Type B pancreatic cell (in vitro differentiated cells): ENCODE data around the gene HHIPL1. TPM values are rescaled to one million over a fixed set of nuclear protein-coding genes. Genes with fewer than 3 reads are reported as not detected.
A peak's percentile ranks its signal among the peaks of the same experiment; 100 is the strongest.

Source experiments
- DNase-seq: peaks from one replicate; pipeline ENCODE4 v3.0.0; 2021; ENCODE audit warnings: mixed read lengths; ENCODE audit not compliant: unreplicated experiment; ENCODE audit errors: extremely low spot score
- H3K27ac Mint-ChIP-seq: 2 replicates; pipeline ENCODE4 v1.8.0; 2021; ENCODE audit warnings: mild to moderate bottlenecking, mixed read lengths
- H3K27me3 Mint-ChIP-seq: 2 replicates; pipeline ENCODE4 v1.8.0; 2021; ENCODE audit warnings: mixed read lengths
- H3K36me3 Mint-ChIP-seq: 2 replicates; pipeline ENCODE4 v1.8.0; 2021; ENCODE audit warnings: mixed read lengths
- H3K4me1 Mint-ChIP-seq: one replicate; pipeline ENCODE4 v1.8.0; 2021; ENCODE audit warnings: mixed read lengths; ENCODE audit not compliant: unreplicated experiment
- H3K4me3 Mint-ChIP-seq: 2 replicates; pipeline ENCODE4 v1.8.0; 2021; ENCODE audit warnings: mild to moderate bottlenecking, mixed read lengths
- H3K9me3 Mint-ChIP-seq: 2 replicates; pipeline ENCODE4 v1.8.0; 2021; ENCODE audit warnings: mixed read lengths
- CTCF ChIP-seq: fragments of 200-600 bp; sonication (generic); conservative IDR thresholded peaks from 2 replicates; pipeline ENCODE4 v1.5.0; 2021; ENCODE audit warnings: antibody characterized with exemption, mild to moderate bottlenecking
- total RNA-seq: library from RNA; stranded (reverse); gene quantifications from 2 replicates; pipeline ENCODE4 v1.2.1, GENCODE V29; 2021; ENCODE audit warnings: low replicate concordance

The HHIPL1 gene
- total RNA-seq, 1 donor from 2014 or later, result 1.4 TPM

GRCh38 chr14:99718811-99719192, 73.9 kb downstream of the HHIPL1 start:
- no peak overlapping the region for H3K4me3 Mint-ChIP-seq
- TF ChIP-seq CTCF, result no peak
- peaks cover 5% of the 10 kb centered on the region for H3K27me3 Mint-ChIP-seq
- no peak overlapping the region for H3K27ac Mint-ChIP-seq
- no peaks in the 10 kb centered on the region for H3K36me3 Mint-ChIP-seq
- no peaks in the 10 kb centered on the region for H3K9me3 Mint-ChIP-seq
- DNase-seq, result no peak
- no peaks in the 10 kb centered on the region for H3K4me1 Mint-ChIP-seq

DNA sequence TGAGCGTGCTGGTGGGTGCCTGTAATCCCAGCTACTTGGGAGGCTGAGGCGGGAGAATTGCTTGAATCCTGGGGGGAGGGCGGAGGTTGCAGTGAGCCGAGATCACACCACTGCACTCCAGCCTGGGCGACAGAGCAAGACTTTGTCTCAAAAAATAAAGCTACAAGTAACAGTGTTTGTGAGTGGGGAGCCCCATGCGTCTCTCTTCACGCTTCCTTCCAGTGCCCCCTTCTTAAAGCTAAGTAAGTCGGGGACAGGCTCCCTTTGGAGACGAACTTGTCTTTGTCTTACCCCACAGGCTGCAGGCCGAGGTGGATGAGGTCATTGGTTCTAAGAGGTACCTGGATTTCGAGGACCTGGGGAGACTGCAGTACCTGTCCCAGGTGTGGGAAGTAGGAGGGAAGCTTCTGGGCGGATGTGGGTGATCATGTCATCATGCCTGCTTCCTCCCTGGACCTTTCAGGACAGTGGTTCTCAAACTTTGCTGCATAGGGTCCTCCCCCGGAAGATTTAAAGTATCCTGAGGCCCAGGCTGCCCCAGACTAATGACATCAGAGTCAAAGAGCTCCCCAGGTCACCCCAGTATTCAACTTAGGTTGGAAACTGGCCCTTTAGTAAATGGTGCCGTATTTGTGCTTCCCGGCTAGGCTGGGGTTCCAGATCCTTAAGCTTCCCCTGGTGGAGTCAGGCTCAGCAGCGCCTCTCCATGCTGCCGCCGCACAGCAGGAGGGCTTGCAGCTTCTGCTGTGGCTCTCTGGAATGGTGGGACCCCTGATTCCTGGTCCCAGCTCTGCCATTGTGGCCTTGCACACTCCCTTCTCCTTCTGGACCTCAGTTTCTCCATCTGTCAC, 76.2 kb downstream of the HHIPL1 start:
- no peak for TF ChIP-seq CTCF
- no peaks in the 10 kb centered on the region for H3K4me1 Mint-ChIP-seq
- H3K9me3 Mint-ChIP-seq, result no peaks in the 10 kb centered on the region
- peaks cover 5% of the 10 kb centered on the region for H3K27me3 Mint-ChIP-seq
- no peak overlapping the region for H3K4me3 Mint-ChIP-seq
- DNase-seq, result peak; percentile 36
- no peaks in the 10 kb centered on the region for H3K36me3 Mint-ChIP-seq
- no peak overlapping the region for H3K27ac Mint-ChIP-seq

DNA sequence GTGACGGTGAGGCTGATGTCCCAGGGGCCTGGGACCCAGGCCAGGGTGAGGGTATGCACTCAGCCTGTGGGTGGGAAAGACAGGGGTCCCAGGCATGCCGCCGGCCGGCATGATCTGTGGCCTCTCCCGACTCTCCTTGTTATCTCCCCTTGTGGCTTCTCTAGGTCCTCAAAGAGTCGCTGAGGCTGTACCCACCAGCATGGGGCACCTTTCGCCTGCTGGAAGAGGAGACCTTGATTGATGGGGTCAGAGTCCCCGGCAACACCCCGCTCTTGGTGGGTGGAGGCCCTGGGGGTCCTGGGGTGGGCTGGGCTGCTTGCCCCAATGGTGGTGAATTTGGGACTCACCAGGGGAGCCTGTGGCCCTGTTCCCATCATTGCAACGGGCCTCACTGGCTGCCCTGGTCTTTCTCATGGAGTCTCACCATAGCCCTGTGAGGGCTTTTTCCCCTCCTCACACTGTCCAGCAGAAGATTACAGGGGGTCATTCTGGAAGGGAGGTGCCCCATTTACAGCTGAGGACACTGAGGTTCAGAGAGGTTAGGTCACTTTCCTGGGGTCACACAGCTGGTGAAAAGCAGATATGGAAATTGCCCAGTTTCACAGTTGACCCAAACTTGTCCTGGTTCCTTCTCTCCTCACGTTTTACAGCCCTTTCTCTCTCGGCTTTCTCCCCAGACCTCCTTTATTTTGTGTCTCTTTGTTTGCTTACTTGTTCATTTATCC, 77.0 kb downstream of the HHIPL1 start:
- TF ChIP-seq CTCF, result no peak
- Mint-ChIP-seq H3K4me3 (no peak overlapping the region), H3K9me3 (no peaks in the 10 kb centered on the region), H3K27me3 (peaks cover 5% of the 10 kb centered on the region), H3K4me1 (no peaks in the 10 kb centered on the region), H3K36me3 (no peaks in the 10 kb centered on the region), H3K27ac (no peak overlapping the region)
- DNase-seq, result peak; percentile 48

GRCh38 chr14:99722741-99723140, 77.8 kb downstream of the HHIPL1 start:
- H3K36me3 Mint-ChIP-seq, result no peaks in the 10 kb centered on the region
- no peak for DNase-seq
- TF ChIP-seq CTCF, result no peak
- peaks cover 5% of the 10 kb centered on the region for H3K27me3 Mint-ChIP-seq
- no peaks in the 10 kb centered on the region for H3K4me1 Mint-ChIP-seq
- H3K27ac Mint-ChIP-seq, result no peak overlapping the region
- no peak overlapping the region for H3K4me3 Mint-ChIP-seq
- H3K9me3 Mint-ChIP-seq, result no peaks in the 10 kb centered on the region

DNA sequence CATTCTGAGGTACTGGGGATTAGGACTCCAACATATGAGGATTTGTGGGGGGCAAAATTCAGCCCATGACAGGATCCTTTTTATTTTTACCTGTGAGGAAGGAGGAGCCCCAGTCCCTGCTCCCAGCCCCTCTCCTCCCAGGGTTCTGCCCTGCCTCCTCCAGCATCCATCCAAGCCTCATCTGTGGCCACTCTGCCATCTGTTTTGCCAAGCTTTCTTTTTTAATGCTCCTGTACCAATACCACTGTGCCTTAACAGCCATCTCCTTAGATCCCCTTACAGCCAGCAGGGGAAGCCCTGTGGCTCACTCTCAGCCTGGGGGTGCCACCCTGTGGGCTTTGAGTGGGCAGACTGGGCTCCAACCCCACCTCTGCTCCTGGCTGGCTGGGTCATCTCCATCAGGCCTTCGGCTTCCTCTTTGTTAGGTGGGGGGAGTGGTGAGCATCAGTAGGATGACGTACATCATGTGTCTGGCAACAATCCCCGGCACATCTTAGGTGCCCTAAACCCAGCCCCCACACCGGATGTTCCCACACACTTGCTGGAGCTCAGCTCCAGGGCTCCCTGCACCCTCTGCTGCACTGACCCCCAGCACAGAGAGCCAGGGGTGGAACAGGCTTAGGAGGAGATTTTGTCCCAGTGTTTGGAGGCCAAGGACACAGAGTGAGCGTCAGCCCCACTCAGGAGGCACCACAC, 79.4 kb downstream of the HHIPL1 start:
- H3K4me3 Mint-ChIP-seq, result no peak overlapping the region
- H3K27me3 Mint-ChIP-seq, result no peaks in the 10 kb centered on the region
- no peaks in the 10 kb centered on the region for H3K36me3 Mint-ChIP-seq
- no peak for TF ChIP-seq CTCF
- no peaks in the 10 kb centered on the region for H3K9me3 Mint-ChIP-seq
- H3K27ac Mint-ChIP-seq, result no peak overlapping the region
- H3K4me1 Mint-ChIP-seq, result no peaks in the 10 kb centered on the region
- peak; percentile 65 for DNase-seq
